HG02610 (cell line): ENCODE measurements around the gene LIPG.
"Not testable (repeated sequence)": the region's sequence is repeated elsewhere in the genome, so short reads cannot be mapped to it uniquely, and the experiment has no call there.

Experiments used
- ATAC-seq: cut with Tn5 transposase; IDR thresholded peaks from one replicate; pipeline ENCODE4 v1.9.1; 2021; ENCODE audit warnings: mild to moderate bottlenecking, moderate library complexity; ENCODE audit not compliant: unreplicated experiment

Gene LIPG

GRCh38 chr18:49546278-49546677 is 15.6 kb upstream of the LIPG start:
- no peak for ATAC-seq

GRCh38 chr18:49546719-49547273 is 15.1 kb upstream of the LIPG start:
- ATAC-seq: no peak

- no peak for ATAC-seq
Measured at GRCh38 chr18:49547701-49548100, 14.2 kb upstream of the LIPG start.

- ATAC-seq: no peak
Measured at GRCh38 chr18:49548229-49548636, 13.6 kb upstream of the LIPG start.

- no peak for ATAC-seq
Measured at GRCh38 chr18:49550621-49551339, 11.1 kb upstream of the LIPG start.

- no peak for ATAC-seq
Measured at GRCh38 chr18:49553003-49553402, 8.9 kb upstream of the LIPG start.

- ATAC-seq: no peak
Measured at GRCh38 chr18:49555641-49556040, 6.2 kb upstream of the LIPG start.

GRCh38 chr18:49558356-49558755 is 3.5 kb upstream of the LIPG start:
- ATAC-seq: no peak

GRCh38 chr18:49559326-49559931 is 2.4 kb upstream of the LIPG start:
- ATAC-seq: not testable (repeated sequence)

- no peak for ATAC-seq
Measured at GRCh38 chr18:49560277-49560623, 1.6 kb upstream of the LIPG start.

GRCh38 chr18:49560624-49561288 is 1.1 kb upstream of the LIPG start:
- ATAC-seq: no peak

GRCh38 chr18:49562481-49563129 is 748 bp downstream of the LIPG start:
- no peak for ATAC-seq

- no peak for ATAC-seq
Measured at GRCh38 chr18:49563130-49563540, 1.3 kb downstream of the LIPG start.

- no peak for ATAC-seq
Measured at GRCh38 chr18:49563701-49564517, 2.1 kb downstream of the LIPG start.

GRCh38 chr18:49564518-49564834 is 2.6 kb downstream of the LIPG start:
- no peak for ATAC-seq

GRCh38 chr18:49565101-49565500 is 3.2 kb downstream of the LIPG start:
- ATAC-seq: no peak

GRCh38 chr18:49565612-49566011 is 3.8 kb downstream of the LIPG start:
- no peak for ATAC-seq

GRCh38 chr18:49566217-49566770 is 4.4 kb downstream of the LIPG start:
- ATAC-seq: no peak

GRCh38 chr18:49566985-49567384 is 5.1 kb downstream of the LIPG start:
- ATAC-seq: no peak

GRCh38 chr18:49569724-49570123 is 7.9 kb downstream of the LIPG start:
- ATAC-seq: no peak
